NCI-H146 treated with DMSO at 0.1 percent for 48 hours (cell line): ENCODE results near the gene MMRN2.

Source experiments
- DNase-seq: peaks from one replicate; lab custom pipeline; 2025; ENCODE audit not compliant: unreplicated experiment; lab: John Stamatoyannopoulos, UW

The MMRN2 gene

DNA sequence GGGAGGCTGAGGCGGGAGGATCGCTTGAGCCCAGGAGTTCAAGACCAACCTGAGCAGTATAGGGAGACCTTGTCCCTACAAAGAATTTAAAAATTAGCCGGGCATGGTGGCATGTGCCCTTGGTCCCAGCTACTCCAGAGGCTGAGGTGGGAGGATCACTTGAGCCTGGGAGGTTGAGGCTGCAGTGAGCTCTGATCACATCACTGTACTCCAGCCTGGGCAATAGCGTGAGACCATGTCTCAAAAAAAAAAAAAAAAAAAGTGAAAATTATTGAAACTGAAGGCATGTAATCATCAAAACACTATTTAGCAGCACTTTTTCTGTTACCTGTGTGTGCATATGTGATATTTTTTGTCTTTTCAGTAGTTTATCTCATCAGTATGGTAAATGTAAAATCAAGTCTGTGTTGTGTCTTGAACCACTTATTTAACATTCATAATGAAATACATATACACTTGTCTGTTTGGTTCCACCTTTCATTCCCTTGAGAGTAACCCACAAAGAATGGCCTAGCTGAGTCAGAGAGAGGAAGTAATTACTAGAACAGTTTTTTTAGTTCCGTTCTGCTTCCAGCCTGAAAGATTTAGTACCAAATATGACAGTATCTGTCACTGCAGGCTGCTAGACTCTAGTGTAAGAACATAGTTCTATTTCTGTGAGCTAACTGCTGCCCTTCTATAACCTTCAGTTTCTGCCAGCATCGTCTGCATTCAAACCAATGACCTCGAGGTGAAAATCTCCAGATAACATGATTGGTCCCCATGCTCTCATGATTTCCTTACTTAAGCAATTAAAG lies 68.6 kb downstream of the MMRN2 start:
- DNase-seq: no peak
